ENCODE data around the gene SWAP70.

SWAP70 gene

DNA sequence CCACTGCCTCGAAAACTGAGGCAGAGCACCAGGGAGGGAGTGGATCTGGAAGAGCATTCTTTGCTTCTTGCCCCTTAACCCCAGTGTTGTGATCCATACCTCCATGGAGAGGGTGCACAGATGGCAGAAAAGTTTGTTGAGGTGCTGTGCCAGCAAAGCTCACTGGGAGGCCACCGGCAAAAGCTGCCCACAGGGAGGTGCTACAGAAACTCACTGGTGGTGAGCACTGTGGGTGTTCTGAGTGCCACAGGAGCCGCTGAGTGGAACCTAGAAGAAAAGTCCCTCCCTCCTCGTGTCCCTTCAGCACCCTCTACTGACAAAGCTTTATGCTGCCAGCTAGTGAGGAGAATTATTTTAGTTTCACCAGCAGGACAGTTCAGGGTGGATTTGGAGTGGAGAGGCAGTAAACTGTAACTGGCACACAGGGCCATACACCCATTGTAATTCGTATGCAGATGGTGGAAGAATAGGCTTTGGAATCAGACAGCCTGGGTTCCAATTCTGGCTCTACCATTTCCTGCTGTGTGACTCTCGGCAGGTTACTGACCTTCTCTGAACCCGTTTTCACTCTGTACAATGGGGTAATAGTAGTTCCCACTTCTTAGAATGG is 84.6 kb downstream of the SWAP70 start:
- peak in 1 of 4 experiments; percentile 29 for DNase-seq (ENCODE audit: low read depth in 4 of 4, low spot score in 1 of 4)

DNA sequence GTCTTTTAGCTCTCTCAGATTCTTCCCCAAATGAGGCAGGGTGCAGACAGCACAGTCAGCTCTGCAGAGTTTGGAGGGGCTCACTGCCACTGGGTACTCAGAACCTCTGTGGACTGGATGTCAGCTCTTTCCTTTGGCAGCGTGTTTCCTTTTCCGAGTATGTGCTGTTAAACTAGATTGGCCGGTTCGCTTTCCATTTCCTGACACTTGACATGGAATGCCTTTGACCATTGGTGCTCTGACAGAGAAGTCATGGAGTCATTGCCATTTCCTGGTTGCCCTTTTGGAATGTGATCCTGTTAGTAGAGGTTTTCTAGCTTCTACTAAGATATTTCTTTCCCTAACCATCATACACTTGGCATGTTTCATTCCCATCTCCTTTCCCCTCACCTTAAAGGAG is 86.7 kb downstream of the SWAP70 start:
- DNase-seq (ENCODE audit: low read depth in 4 of 4, low spot score in 1 of 4): no peak

DNA sequence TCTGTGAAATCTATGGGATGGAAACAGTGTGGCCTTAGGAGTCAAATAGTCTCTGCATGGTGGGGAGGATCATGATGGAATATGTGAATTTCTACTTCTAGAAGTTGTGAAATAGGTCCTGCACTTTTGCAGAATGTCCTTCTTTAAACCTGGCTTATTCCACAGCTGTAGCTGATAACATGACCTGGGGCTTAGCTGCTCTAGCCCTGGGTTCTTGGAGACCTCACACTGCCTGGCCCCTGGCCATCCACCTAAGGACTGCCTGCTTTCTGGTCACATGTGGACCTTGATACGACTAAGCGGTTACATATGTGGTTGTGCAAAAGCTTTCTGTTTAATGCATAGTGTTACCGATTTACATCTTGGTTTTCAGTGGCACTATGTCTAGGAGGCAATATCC is 88.2 kb downstream of the SWAP70 start:
- DNase-seq (ENCODE audit: low read depth in 4 of 4, low spot score in 1 of 4): no peak

DNA sequence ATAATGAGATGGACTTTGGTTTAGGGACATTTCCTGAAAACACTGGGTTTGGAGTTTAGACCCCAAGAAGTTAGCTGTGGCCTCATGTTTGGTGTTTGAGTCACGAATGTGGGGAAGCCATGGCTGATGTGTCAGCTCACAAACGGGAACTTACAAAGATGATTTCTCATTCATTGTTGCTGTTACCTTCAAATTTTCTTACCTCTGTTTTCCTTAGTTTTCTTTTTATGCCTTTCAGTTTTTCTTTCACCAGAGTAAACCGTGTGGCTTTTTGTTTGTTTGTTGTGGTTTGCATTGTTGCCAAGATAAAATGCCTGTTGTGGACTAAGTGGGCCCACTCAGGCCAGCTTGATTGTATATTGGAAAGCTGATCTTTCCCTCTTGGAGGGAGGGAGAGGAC is 89.1 kb downstream of the SWAP70 start:
- DNase-seq (ENCODE audit: low read depth in 4 of 4, low spot score in 1 of 4): no peak

DNA sequence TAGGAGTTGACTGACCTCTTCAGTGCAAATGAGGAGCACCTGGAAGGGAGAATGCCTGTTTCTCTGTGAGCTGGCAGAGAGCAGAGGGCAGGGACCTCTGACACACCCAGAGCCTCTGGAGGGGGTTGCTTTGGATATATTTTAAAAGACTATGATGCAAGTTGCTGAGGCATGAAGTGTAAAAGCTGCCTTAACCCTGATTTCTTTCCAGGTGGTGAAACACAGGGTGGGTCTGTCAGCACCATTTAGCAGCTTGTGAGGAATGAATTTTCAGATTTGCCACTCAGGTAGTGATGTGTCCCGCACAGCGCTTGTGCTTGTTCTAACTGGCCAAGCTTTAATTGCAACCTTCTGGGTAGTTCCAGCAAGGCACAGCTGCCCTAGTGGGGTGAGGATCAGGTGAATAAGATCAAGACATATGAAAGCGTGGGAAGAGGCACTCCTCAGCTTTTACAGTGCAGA is 90.2 kb downstream of the SWAP70 start:
- no peak for DNase-seq (ENCODE audit: low read depth in 4 of 4, low spot score in 1 of 4)

DNA sequence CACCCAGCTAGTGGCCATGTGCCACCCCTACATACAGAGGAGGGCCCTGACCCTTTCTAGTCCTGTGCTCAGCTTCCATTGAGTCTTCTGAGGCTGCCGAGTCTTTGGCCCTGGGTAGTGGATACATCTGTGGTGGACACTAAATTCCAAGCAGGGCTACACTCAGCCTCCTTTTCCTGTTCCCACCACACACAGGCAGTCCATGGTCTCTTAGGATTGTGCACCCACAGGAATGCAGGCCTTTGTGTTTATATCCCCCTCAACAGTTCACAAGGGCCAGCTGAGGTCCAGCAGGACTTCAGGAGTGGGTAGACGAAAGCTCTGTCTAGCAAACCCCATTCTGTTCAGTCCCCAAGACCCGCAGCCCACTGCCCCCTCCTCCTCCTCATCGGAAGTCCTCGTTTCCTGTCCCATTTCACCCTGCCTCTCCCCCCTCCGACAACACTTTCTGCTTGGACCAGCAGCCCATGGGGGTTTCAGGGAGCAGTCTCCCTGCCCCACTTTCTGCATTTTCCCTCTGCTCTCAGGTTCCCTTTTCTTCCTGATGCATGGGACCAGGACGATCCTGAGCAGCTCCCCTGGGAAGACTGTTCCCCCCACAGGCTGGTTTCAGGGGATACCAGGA is 91.8 kb downstream of the SWAP70 start:
- no peak for DNase-seq (ENCODE audit: low read depth in 4 of 4, low spot score in 1 of 4)

DNA sequence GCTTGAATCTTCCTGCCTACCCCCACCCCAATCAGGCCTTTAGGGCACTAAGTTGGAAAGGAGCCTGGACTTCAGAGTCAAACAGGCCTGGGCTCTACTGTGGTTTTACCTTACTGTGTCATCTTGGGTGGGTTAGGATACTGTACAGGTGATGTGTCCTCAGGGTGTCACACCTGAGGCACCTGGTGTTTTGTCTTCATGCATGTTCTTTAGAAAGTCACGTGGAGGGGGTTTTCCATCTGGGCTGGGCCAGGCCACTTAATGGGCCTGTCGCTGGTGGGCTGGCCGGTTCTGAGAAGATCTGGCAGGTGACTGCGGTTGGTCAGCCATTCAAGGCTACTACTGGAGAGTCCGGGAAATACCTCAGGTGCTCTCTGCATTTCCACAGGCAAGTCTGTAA is 92.6 kb downstream of the SWAP70 start:
- DNase-seq (ENCODE audit: low read depth in 4 of 4, low spot score in 1 of 4): no peak

DNA sequence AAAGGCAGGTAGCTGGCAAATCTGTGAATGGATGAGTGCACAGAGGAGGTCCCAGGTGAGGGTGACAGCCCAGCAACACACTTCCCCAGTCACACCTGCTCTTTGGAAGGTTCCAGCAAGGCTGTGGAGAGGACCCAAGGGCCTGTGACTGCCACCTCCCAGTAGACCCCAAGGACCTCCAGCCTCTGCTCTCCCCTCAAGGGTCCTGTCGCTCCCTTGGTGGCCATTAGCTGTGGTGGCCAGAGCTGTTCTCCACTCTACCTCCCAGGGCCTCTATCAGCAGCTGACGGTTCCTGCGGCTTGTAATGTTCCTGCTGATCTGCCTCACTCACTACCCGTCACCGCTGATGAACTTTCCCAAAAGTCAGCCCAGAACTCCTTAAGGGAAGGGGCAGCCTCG is 93.0 kb downstream of the SWAP70 start:
- no peak for DNase-seq (ENCODE audit: low read depth in 4 of 4, low spot score in 1 of 4)

DNA sequence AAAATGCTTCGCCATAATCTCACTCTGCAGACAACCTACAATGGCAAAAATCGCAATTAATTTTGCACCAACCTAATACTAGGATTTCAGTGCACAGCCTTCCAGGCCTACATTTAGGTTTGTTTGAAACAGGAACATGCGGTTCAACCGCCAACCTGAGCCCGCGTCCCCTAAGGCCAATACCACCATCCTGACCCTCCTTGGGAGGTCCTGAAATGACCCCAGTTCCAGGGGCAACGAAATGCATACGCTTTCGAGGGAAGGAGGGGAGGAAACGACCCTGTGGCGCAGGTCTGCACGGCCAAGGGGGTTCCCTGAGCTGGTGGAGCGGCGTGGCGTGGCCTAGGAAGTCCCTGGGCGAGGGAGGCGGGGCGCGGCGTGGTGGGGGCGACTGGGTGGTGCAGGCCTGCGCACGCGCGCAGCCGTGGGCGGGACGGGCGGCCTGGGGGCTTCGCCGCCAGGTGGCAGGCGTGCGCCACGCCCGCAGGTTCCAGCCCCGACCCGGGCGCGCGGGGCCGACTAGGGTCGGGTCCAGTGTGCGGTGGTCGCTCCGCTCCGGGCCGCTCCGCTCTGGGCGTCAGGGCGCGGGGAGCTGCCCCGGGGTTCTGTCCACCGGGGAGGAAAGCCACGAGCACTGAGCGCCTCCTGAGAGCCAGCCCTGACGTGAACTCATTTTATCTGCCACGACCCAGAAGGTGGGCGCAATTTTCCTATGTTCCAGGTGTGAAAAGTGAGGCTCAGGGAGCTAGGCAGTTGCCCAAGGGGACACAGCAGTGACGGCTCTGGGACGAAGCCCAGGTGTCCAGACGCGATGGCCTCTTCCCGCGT is 94.1 kb downstream of the SWAP70 start:
- DNase-seq (ENCODE audit: low read depth in 4 of 4, low spot score in 1 of 4): peak; percentile 79 to 94 (median 93)

DNA sequence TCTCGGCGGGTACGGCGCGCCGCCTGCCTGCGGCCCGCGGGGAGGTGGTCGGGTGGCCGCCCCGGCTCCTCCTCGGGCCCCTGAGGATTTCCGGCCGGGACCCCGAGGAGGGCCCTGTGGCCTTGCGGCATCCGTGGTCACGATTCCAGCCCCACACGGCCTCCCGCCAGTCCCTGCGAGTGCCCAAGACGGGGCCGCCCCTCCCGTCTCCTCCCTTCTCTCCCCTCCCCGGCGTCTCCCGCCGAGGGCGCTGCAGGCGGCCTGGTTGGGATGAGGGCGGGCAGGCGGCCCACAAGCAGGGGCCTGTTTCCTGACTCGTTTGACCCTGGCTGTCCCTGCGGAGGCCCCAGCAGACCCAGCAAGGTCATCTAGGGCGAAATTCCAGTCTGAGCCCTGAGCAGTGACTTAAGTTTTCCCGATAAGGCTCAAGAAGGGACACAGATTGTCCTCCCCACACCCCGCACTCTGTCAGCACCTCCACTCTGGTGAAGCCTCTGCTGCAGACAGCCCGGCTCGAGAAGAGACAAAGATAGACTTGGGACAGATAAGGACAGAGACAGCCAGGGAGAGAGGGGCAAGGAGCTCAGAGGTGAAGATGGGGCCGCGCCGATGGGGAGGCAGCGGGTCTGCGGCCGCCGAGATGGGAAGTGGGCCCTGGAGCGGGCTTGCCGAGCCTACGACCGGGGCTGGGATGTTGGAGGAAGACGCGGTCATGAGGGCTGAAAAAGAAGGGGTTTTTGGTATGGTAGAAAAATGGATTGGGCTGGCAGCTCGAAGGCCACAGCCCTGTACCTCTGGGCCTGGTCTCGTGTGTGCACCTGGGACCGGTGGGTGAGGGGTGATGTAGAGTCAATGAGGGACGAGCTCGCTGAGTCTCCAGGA is 95.0 kb downstream of the SWAP70 start:
- peak; percentile 18 to 44 (median 41) for DNase-seq (ENCODE audit: low read depth in 4 of 4, low spot score in 1 of 4)

DNA sequence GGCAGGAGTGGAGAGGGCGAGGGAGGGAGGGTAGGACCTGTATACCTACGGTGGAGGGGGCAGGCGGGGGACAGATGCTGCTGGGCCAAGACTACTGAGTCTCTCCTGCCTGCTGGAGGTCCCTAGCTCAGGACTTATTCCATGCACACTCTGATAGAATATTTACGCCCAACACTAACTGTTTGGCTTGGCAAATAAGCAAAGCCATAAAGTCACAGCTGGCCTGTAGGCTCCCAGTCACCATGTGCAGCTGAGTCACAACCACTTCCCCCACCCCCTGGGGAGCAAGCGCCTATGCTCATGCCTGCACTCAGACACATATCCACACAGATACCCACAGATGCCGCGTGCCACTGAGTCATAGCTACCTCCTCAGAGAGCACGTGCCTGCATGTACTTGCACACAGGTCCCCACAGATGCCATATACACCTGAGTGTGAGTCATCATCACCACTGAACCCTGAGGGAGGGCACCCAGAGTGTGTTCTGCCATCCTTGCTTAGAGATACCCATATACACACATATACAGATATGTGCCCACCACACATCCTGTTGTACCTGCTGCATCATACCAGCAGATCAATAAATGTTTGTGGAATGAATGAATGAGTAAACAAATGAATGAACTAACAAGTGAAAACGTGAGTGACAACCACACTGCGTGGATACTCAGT is 95.8 kb downstream of the SWAP70 start:
- peak; percentile 73 to 92 (median 83) for DNase-seq (ENCODE audit: low read depth in 4 of 4, low spot score in 1 of 4)

DNA sequence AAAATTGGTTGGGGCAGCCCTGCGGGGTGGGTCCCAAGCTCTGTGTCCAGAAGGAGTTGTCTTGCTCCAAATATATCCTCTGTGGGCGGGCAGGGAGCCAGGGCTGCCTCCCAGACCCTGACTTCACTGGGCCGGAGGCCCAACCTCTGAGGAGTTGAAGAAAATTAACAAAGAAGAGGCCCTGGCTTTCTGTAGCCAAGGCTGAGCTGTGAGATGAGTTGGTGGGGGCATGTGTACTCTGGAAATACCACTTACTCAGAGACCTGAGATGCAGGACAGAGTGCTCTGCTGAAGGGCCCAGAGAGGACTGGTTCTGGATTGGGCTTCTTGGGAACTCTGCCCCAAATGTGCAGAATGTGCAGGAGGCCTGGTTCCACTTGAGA is 96.3 kb downstream of the SWAP70 start:
- no peak for DNase-seq (ENCODE audit: low read depth in 4 of 4, low spot score in 1 of 4)

DNA sequence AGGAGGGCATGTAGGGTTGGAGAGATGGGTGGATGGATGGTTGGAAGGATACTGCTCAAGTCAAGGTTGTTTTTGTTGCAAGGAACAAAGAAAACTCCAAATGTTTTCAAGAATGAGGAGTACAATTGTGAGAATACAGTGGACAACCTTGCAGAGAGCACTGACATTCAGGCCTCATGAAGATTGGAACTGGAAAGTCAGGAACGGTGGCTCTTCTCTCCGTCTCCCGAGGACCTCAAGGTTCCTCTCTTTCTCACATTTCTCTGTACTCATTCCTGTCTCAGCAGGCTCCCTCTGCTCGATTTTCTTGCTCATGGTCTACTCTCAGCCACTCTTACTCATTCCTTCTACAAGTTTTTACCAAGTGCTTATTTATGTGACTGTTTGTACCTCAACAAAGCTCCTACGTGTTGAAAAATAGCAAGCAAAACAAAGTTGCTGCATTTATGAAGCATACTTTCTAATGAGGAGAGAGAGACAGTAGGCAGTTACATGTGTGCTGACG is 97.6 kb downstream of the SWAP70 start:
- no peak for DNase-seq (ENCODE audit: low read depth in 4 of 4, low spot score in 1 of 4)

DNA sequence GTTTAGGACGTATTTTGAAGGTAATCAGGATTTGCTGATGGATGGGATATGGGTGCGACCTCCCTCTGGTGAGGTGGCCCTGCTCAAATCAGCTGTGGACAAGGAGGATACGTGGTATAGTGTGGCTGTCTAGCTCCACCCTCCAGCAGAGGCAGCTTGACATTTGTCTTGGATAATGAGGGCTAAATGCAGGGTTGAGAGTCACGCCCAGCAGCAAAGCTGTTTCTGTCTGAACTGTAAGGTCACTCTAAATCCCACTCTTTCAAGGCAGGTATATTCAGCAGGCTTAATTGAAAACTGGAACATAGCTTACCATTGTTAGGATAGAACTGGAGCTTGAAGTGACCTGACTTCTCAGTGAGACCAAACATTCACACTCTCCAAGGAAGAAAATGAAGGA is 98.7 kb downstream of the SWAP70 start:
- no peak for DNase-seq (ENCODE audit: low read depth in 4 of 4, low spot score in 1 of 4)

DNA sequence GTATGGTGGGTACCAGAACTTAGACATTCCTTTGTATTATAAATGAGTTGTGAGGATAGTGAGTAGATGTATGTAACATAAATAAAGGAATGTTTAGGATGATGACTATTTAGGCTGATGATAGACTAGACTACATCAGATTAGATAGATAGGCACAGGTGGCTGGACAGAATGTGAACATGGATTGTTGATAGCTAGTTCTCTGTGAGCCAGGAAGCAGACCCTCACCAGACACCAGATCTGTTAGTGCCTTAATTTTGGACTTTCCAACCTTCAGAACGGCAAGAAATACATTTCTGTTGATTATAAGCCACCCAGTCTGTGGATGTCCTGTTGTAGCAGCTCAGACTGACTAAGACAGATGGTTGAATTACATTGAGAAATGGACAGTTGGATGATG is 99.4 kb downstream of the SWAP70 start:
- DNase-seq (ENCODE audit: low read depth in 4 of 4, low spot score in 1 of 4): no peak

DNA sequence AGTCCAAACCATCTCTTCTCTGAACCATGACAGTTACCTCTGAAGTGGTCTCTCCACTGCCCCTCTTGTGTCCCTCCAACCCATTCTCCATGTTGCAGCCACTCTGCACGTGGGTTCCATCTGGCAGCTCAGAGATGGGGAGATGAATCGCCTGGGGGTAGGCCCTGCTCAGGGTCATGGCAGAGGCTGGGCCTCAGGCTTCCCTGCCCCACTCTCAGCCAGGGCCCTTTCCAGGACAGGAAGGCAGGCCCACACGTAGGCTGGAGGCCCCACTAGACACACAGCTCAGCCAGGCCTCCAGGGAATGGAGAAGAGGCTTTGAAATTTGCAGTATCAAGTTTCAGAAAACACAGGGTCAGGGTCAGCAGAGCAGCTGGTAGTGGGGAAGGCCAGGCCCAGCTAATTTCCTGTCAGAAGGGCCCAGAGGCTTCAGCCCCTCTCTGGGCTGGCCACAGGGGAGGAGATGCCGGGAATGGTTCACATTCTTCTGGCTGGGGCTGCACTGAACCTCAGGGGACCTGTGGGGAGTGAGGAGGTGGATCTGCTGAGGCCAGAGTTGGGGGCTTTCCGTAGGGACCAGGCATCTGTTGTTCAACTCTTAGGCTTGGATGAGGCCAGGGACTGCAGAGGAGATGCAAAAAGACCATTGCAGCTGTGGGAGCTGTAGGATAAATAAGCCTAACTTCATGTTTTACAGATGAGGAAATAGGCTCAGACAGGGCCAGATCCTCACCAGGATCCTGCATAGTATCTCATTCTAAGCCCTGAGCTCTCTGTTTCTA is 101.6 kb downstream of the SWAP70 start:
- no peak for DNase-seq (ENCODE audit: low read depth in 4 of 4, low spot score in 1 of 4)

DNA sequence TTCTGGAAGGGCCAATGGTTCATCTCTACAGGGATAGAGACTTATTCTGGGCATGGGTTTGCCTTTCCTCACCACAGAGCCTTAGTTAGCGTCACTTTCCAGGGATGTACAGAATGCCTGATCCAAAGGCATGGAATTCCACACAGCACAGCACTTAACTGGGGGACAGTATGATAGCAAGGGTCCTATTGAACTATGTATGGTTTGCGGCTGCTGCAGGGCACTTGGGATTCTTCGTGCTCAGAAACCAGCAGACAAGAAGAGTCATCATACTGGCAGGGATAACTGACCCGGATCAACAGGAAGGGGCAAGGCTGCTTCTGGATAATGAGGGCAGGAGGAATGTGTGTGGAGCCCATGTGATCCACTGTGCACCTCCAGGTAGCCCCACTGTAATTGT is 105.7 kb downstream of the SWAP70 start:
- DNase-seq (ENCODE audit: low read depth in 4 of 4, low spot score in 1 of 4): no peak

DNA sequence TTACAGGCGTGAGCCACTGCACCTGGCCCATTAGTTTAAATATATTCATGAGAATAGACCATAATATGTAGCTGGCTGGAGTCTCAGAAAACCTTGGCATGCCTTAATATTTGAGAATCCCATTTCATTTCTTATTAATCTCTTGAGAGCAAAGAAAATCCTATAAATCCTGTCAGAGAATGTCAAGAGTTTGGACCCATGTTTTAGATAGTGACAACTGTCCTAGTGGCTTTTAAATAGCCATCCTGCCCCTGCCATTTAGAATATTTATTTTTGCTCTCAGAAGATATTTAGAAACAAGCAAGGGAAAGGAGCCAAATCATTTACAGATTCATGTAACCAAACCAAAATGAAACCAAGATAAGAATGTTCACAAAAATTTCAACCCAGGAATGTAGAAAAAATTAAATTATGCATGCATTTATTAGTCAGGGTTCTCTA is 107.2 kb downstream of the SWAP70 start:
- DNase-seq (ENCODE audit: low read depth in 4 of 4, low spot score in 1 of 4): no peak

DNA sequence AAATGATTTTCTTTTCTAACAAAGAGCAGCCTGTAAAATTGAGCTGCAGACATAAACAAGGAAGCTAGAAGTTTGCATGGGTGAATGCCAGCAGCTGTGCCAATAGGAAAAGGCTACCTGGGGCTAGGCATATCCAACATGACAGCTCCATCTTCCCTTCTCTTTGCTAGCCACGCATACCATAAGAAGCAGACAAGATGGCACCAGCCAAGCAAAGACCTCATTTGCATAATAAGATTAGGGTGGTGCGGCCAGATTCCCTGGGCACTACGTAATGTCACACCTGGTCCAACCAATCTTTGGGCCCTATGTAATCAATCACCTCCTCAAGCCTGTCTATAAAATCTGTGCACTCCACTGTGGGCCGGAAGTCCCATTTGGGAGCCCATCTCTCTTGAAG is 108.3 kb downstream of the SWAP70 start:
- no peak for DNase-seq (ENCODE audit: low read depth in 4 of 4, low spot score in 1 of 4)

DNA sequence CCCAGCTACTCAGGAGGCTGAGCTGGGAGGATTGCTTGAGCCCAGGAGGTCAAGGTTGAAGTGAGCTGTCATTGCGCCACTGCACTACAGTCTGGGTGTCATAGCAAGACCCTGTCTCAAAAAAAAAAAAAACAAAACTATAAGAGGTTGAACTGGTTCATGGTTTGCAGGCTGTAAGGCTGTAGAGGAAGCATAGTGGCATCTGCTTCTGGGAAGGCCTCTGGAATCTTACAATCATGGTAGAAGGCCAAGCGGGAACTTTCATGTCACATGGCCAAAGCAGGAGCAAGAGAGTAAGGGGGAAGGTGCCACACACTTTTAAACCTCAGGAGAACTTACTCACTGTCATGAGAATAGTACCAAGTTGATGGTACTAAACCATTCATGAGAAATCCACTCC is 109.6 kb downstream of the SWAP70 start:
- no peak for DNase-seq (ENCODE audit: low read depth in 4 of 4, low spot score in 1 of 4)
